Stimulated activated CD4-positive, alpha-beta T cell treated with anti-CD3 and anti-CD28 coated beads, Interleukin-12 subunit alpha, Interleukin-12 subunit beta, amount 100 ng/mL, for 48 hours (primary cell): ENCODE data around the gene STK33.

ENCODE experiments used
- DNase-seq, 3 donors: peaks; one replicate each; pipeline ENCODE4 v3.0.0-alpha.2; 2020; ENCODE audit warnings: low read depth in 2 of 3, low spot score in 1 of 3

The STK33 gene

GRCh38 chr11:8357891-8358566 is 236.0 kb downstream of the STK33 start:
- DNase-seq, result no peak

GRCh38 chr11:8357505-8357888 is 236.5 kb downstream of the STK33 start:
- DNase-seq, result no peak

- no peak for DNase-seq
Measured at GRCh38 chr11:8356721-8357504, 237.1 kb downstream of the STK33 start.

- DNase-seq, result no peak
Measured at GRCh38 chr11:8356216-8356615, 237.8 kb downstream of the STK33 start.

GRCh38 chr11:8355416-8355742 is 238.6 kb downstream of the STK33 start:
- DNase-seq, result no peak

- no peak for DNase-seq
Measured at GRCh38 chr11:8354622-8355415, 239.2 kb downstream of the STK33 start.

GRCh38 chr11:8352876-8353505 is 241.0 kb downstream of the STK33 start:
- no peak for DNase-seq

GRCh38 chr11:8352103-8352875 is 241.7 kb downstream of the STK33 start:
- no peak for DNase-seq

- no peak for DNase-seq
Measured at GRCh38 chr11:8351223-8351622, 242.8 kb downstream of the STK33 start.

GRCh38 chr11:8347978-8348377 is 246.1 kb downstream of the STK33 start:
- DNase-seq, result no peak

GRCh38 chr11:8346157-8346755 is 247.8 kb downstream of the STK33 start:
- DNase-seq, result no peak

GRCh38 chr11:8345179-8345578 is 248.8 kb downstream of the STK33 start:
- DNase-seq, result no peak

- DNase-seq, result no peak
Measured at GRCh38 chr11:8344346-8344745, 249.7 kb downstream of the STK33 start.

GRCh38 chr11:8342821-8343681 is 251.0 kb downstream of the STK33 start:
- DNase-seq, result no peak

- DNase-seq, result no peak
Measured at GRCh38 chr11:8341996-8342395, 252.0 kb downstream of the STK33 start.
